HEK293T (cell line): Measurements from ENCODE around the gene ADRB1.

Experiments used
- CTCF ChIA-PET: fragments of 350-600 bp; formaldehyde crosslinking; extraction: SDS; loops from one replicate; lab custom pipeline; 2021; ENCODE audit warnings: antibody characterized with exemption, inconsistent platforms; lab: Yijun Ruan, JAX
- POLR2A ChIA-PET: fragments of 350-600 bp; formaldehyde crosslinking; extraction: SDS; loops from one replicate; lab custom pipeline; 2020; ENCODE audit warnings: antibody characterized with exemption, inconsistent platforms; lab: Yijun Ruan, JAX
- DNase-seq: peaks from one replicate; pipeline ENCODE4 v3.0.0; 2012; ENCODE audit warnings: mixed read lengths; ENCODE audit errors: extremely low spot score
- ARNT ChIP-seq: fragments of 450-650 bp; IDR thresholded peaks from 2 replicates; pipeline ENCODE4 v1.6.1; 2017; ENCODE audit warnings: mild to moderate bottlenecking
- BHLHE40 ChIP-seq: fragments of 450-650 bp; IDR thresholded peaks from 2 replicates; pipeline ENCODE4 v1.6.1; 2016; ENCODE audit warnings: mild to moderate bottlenecking, moderate library complexity, borderline replicate concordance
- CTBP1 ChIP-seq: fragments of 450-650 bp; IDR thresholded peaks from 2 replicates; pipeline ENCODE4 v1.6.1; 2016; ENCODE audit warnings: borderline replicate concordance
- ELF4 ChIP-seq: fragments of 450-650 bp; IDR thresholded peaks from 2 replicates; pipeline ENCODE4 v1.6.1; 2017; ENCODE audit warnings: antibody characterized with exemption
- FOXA1 ChIP-seq: fragments of 450-650 bp; IDR thresholded peaks from 2 replicates; pipeline ENCODE4 v1.6.1; 2016; ENCODE audit warnings: mild to moderate bottlenecking
- FOXK2 ChIP-seq: fragments of 450-650 bp; IDR thresholded peaks from 2 replicates; pipeline ENCODE4 v1.6.1; 2016; ENCODE audit warnings: mild to moderate bottlenecking
- FOXM1 ChIP-seq: fragments of 450-650 bp; IDR thresholded peaks from 2 replicates; pipeline ENCODE4 v1.6.1; 2017; ENCODE audit warnings: mild to moderate bottlenecking, borderline replicate concordance
- HDGF ChIP-seq: fragments of 450-650 bp; IDR thresholded peaks from 2 replicates; pipeline ENCODE4 v1.6.1; 2017; ENCODE audit warnings: antibody characterized with exemption, borderline replicate concordance
- L3MBTL2 ChIP-seq: fragments of 450-650 bp; conservative IDR thresholded peaks from 2 replicates; pipeline ENCODE4 v1.6.1; 2016; ENCODE audit warnings: mild to moderate bottlenecking
- LEF1 ChIP-seq: fragments of 450-650 bp; IDR thresholded peaks from 2 replicates; pipeline ENCODE4 v1.6.1; 2017; ENCODE audit warnings: mild to moderate bottlenecking, borderline replicate concordance
- NFRKB ChIP-seq: fragments of 450-650 bp; IDR thresholded peaks from 2 replicates; pipeline ENCODE4 v1.6.1; 2016; ENCODE audit warnings: mild to moderate bottlenecking, moderate library complexity
- SP1 ChIP-seq: fragments of 450-650 bp; IDR thresholded peaks from 2 replicates; pipeline ENCODE4 v1.6.1; 2017
- SUZ12 ChIP-seq: fragments of 450-650 bp; IDR thresholded peaks from 2 replicates; pipeline ENCODE4 v1.6.1; 2016; ENCODE audit warnings: mild to moderate bottlenecking
- TARDBP ChIP-seq: fragments of 450-650 bp; IDR thresholded peaks from 2 replicates; pipeline ENCODE4 v1.6.1; 2016
- ZNF384 ChIP-seq: fragments of 450-650 bp; IDR thresholded peaks from 2 replicates; pipeline ENCODE4 v1.6.1; 2016
- TF ChIP-seq, protein P1 (sequence below): fragments of 450-650 bp; IDR thresholded peaks from 2 replicates; pipeline ENCODE4 v1.6.1; 2016

Gene ADRB1

DNA sequence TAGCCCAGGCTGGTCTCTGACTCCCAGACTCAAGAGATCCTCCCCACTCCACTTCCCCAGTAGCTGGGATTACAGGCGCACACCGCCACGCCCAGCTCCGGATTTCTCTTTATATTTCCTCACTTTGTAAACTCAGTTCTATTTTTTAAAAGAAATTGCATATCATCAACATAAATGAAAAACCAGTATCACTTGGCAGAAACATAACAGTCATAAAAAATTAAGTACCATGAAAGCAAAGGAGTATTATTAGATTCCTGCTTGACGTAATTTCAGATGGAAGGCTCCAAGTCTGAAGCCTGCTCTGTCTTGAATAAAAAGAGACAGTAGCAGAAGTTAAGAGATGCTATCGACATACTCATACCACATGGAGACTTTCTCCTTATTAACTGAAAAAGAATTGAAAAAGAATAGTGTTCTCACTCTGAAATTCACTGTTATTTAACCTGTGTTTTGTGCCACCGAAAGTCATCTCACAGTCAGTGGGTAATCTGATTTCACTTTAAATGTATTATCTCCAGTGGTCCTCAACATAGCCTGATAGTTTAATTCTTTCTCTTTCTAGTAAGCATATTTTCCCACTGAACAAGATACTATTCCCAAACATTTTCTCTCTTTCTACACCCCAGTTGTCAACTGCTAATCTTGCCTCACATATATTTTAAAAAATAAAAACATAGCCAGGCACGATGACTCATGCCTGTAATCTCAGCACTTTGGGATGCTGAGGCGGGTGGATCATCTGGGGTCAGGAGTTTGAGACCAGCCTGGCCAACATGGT lies 40.3 kb upstream of the ADRB1 start:
- CTCF ChIA-PET: no interaction called here
- DNase-seq: no peak
- TF ChIP-seq TARDBP (no peak), L3MBTL2 (no peak), SP1 (no peak), LEF1 (no peak), BHLHE40 (no peak), ARNT (no peak), ZNF384 (no peak), HDGF (no peak), FOXM1 (no peak), FOXK2 (no peak), CTBP1 (no peak), SUZ12 (no peak), FOXA1 (no peak)
- TF ChIP-seq, protein P1, sequence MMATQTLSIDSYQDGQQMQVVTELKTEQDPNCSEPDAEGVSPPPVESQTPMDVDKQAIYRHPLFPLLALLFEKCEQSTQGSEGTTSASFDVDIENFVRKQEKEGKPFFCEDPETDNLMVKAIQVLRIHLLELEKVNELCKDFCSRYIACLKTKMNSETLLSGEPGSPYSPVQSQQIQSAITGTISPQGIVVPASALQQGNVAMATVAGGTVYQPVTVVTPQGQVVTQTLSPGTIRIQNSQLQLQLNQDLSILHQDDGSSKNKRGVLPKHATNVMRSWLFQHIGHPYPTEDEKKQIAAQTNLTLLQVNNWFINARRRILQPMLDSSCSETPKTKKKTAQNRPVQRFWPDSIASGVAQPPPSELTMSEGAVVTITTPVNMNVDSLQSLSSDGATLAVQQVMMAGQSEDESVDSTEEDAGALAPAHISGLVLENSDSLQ: no peak
- POLR2A ChIA-PET: no interaction called here

DNA sequence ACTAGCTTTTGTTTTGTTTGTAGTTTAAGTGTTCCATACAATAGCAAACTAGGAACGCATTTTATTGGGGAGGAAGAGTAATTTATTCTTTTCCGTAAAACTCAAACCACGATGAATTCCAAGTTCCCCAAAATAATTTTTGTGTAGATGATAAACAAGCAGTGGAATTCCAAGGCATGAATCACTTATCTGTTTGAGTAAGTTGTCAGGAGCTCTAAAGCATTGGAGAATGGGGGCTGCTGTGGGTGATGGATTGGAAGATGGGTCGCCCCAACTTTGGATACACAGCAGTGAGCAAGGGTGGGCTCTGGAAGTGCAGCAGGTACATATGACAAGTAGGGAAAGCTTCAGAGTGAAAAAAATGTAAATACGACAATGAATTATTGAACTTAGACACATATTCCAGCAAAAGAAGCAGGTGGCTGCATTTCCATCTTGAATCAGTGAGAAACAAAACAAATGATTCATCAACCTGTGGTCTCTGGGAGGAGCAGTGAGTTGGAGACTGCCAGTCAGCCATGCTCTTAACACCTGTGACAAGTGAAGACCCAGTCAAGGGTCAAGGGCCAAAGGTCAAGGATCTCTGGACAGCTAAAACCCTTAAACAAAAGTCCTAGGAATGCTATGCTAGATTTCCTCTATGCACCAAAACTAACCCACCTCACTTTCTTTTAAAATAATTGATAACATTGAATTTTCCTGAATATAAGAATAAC lies 34.2 kb upstream of the ADRB1 start:
- DNase-seq: no peak
- ChIA-PET POLR2A (no interaction called here), CTCF (no interaction called here)
- no peak for TF ChIP-seq FOXM1
- no peak for TF ChIP-seq TARDBP
- TF ChIP-seq, protein P1: no peak
- no peak for TF ChIP-seq NFRKB
- no peak for TF ChIP-seq L3MBTL2
- no peak for TF ChIP-seq HDGF
- TF ChIP-seq ELF4: no peak
- TF ChIP-seq SUZ12: no peak
- TF ChIP-seq FOXK2: no peak

DNA sequence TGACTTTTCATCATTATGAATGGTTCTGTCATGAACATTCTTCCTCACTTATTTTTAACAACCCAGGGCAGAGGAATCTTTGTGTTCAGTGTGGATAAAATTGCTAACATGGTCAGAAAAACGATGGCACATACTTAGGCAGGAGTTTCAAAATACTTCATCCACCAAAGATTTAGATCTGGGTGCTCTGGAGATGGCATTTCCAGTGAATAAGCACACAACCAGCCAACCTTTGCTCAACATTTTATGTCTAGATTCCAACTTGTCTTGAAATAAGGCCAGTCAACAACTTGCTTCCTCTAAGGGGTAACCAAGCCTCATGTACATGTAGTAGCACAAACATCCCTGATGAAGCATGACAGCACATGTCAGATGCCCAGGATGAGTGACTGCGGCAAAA lies 33.4 kb upstream of the ADRB1 start:
- TF ChIP-seq ELF4 (no peak), FOXM1 (no peak), LEF1 (no peak), ZNF384 (no peak), SP1 (no peak), CTBP1 (no peak), FOXK2 (no peak), HDGF (no peak), TARDBP (no peak), NFRKB (no peak), SUZ12 (no peak), BHLHE40 (no peak), ARNT (no peak), FOXA1 (no peak), L3MBTL2 (no peak)
- TF ChIP-seq, protein P1: no peak
- ChIA-PET POLR2A (no interaction called here), CTCF (no interaction called here)
- no peak for DNase-seq

DNA sequence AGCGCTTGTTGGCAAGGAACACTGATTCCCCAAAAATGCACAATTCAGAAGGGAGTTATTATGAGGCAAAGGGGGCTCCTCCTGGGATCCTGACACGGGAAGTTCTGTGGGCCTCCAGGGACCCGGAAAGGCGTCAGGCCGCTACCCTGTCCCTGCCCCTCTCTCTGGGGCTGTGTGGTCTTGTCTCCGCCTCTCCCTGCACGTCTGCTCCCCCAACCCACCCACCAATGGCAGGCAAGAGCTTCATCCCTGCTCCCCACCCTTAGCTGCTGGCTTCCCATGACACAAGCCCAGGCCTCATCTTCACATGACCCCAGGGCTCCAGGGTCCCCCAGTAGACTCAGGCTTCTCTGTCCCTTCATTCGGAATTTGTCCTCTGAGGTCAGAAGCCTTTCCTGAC lies 31.0 kb upstream of the ADRB1 start:
- CTCF ChIA-PET: no interaction called here
- POLR2A ChIA-PET: no interaction called here
- TF ChIP-seq ARNT: no peak
- TF ChIP-seq L3MBTL2: no peak
- TF ChIP-seq LEF1: no peak
- TF ChIP-seq, protein P1: no peak
- no peak for DNase-seq

DNA sequence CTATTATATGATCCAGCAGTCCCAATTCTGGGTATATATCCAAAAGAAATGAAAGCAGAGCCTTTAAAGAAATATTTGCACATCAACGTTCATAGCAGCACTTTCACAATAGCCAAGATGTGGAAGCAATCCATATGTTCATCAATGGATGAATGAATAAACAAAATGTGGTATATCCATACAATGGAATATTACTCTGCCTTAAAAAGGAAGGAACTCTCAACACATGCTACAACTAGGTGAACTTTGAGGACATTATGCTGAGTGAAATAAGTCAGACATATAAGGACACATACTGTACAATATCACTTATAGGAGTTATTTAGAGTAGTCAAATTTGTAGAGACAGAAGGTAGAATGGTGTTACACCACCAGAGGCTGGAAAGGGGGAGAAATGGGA lies 28.0 kb upstream of the ADRB1 start:
- TF ChIP-seq FOXM1 (no peak), NFRKB (no peak), FOXA1 (no peak), ZNF384 (no peak), SUZ12 (no peak), FOXK2 (no peak), ELF4 (no peak), LEF1 (no peak)
- TF ChIP-seq, protein P1: no peak
- no peak for DNase-seq
- CTCF ChIA-PET: no interaction called here
- POLR2A ChIA-PET: no interaction called here
